Measurements from ENCODE around the gene PLA2R1.

The PLA2R1 gene

GRCh38 chr2:160039166-160039903 is 23.1 kb downstream of the PLA2R1 start (continued):
- TF ChIP-seq ZNF555 (tag by site-specific recombination; conservative IDR thresholded peaks at IDR 0.05) (no peak), ZNF521 (tag by site-specific recombination; IDR thresholded peaks at IDR 0.05) (no peak), SETDB1 (IDR thresholded peaks at IDR 0.05; ENCODE audit: insufficient read length, low read length) (no peak), OVOL3 (tag by site-specific recombination; IDR thresholded peaks at IDR 0.05) (peak; percentile 86), ZNF248 (tag by site-specific recombination; IDR thresholded peaks at IDR 0.05) (no peak), FEZF1 (tag by site-specific recombination; IDR thresholded peaks at IDR 0.05) (peak; percentile 99), YY2 (tag by site-specific recombination; IDR thresholded peaks at IDR 0.05) (no peak), ZNF19 (tag by site-specific recombination; IDR thresholded peaks at IDR 0.05; ENCODE audit: low read depth) (0 out of 2 replicates have a peak, but pooled peaks have one; percentile 15), ZNF341 (tag by site-specific recombination; IDR thresholded peaks at IDR 0.05; ENCODE audit: low read depth) (no peak), SCRT1 (tag by site-specific recombination; IDR thresholded peaks at IDR 0.05; ENCODE audit: borderline replicate concordance) (peak; percentile 96), ZNF76 (tag by site-specific recombination; IDR thresholded peaks at IDR 0.05; ENCODE audit: borderline replicate concordance, low read depth) (no peak), ZNF596 (tag by site-specific recombination; IDR thresholded peaks at IDR 0.05) (peak; percentile 64), ZNF10 (tag by site-specific recombination; IDR thresholded peaks at IDR 0.05) (0 out of 2 replicates have a peak, but pooled peaks have one; percentile 48), ZNF48 (tag by site-specific recombination; IDR thresholded peaks at IDR 0.05) (no peak), ZFP69B (tag by site-specific recombination; IDR thresholded peaks at IDR 0.05) (peak; percentile 49; the same call in 1 of the 2 replicates), KLF7 (tag by site-specific recombination; IDR thresholded peaks at IDR 0.05; ENCODE audit: borderline replicate concordance) (peak; percentile 46; the same call in 1 of the 2 replicates), ZNF677 (tag by site-specific recombination; IDR thresholded peaks at IDR 0.05) (peak; percentile 94), BCL11A (tag by site-specific recombination; IDR thresholded peaks at IDR 0.05; ENCODE audit: low read depth) (peak; percentile 81; the same call in 1 of the 2 replicates), ZNF2 (tag by site-specific recombination; IDR thresholded peaks at IDR 0.05) (peak; percentile 85; the same call in 1 of the 2 replicates), ZBTB6 (tag by site-specific recombination; IDR thresholded peaks at IDR 0.05) (no peak), ZNF324 (tag by site-specific recombination; IDR thresholded peaks at IDR 0.05) (no peak), ZNF792 (tag by site-specific recombination; IDR thresholded peaks at IDR 0.05) (no peak), ZNF777 (tag by site-specific recombination; IDR thresholded peaks at IDR 0.05; ENCODE audit: borderline replicate concordance) (no peak), ZNF138 (tag by site-specific recombination; IDR thresholded peaks at IDR 0.05; ENCODE audit: borderline replicate concordance) (no peak), ZNF514 (tag by site-specific recombination; IDR thresholded peaks at IDR 0.05) (no peak), ELK4 (IDR thresholded peaks at IDR 0.05; ENCODE audit: borderline replicate concordance, low read depth, low read length) (no peak), MZF1 (tag by site-specific recombination; IDR thresholded peaks at IDR 0.05; ENCODE audit: borderline replicate concordance) (peak; percentile 66; the same call in 1 of the 2 replicates), ZNF785 (tag by site-specific recombination; IDR thresholded peaks at IDR 0.05) (no peak), ZNF843 (tag by site-specific recombination; IDR thresholded peaks at IDR 0.05) (peak; percentile 98), REPIN1 (tag by site-specific recombination; IDR thresholded peaks at IDR 0.05; ENCODE audit: low read depth) (no peak), ZBTB7A (tag by site-specific recombination; IDR thresholded peaks at IDR 0.05; ENCODE audit: low read depth) (no peak), BCL6B (tag by site-specific recombination; IDR thresholded peaks at IDR 0.05) (no peak), INSM2 (tag by site-specific recombination; IDR thresholded peaks at IDR 0.05) (peak; percentile 88), ZNF23 (tag by site-specific recombination; IDR thresholded peaks at IDR 0.05; ENCODE audit: borderline replicate concordance) (no peak)
- TF ChIP-seq, protein P1, sequence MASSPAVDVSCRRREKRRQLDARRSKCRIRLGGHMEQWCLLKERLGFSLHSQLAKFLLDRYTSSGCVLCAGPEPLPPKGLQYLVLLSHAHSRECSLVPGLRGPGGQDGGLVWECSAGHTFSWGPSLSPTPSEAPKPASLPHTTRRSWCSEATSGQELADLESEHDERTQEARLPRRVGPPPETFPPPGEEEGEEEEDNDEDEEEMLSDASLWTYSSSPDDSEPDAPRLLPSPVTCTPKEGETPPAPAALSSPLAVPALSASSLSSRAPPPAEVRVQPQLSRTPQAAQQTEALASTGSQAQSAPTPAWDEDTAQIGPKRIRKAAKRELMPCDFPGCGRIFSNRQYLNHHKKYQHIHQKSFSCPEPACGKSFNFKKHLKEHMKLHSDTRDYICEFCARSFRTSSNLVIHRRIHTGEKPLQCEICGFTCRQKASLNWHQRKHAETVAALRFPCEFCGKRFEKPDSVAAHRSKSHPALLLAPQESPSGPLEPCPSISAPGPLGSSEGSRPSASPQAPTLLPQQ (tag by site-specific recombination; IDR thresholded peaks at IDR 0.05) = peak; percentile 64
